H1 (cell line): ENCODE results near the gene COL12A1. TPM values are rescaled to one million over a fixed set of nuclear protein-coding genes. Genes with fewer than 3 reads are reported as not detected.

Source experiments
- CTCF ChIA-PET: fragments of 300-600 bp; sonication (Branson Sonifier 250); formaldehyde crosslinking; loops from one replicate; lab custom pipeline; 2021; ENCODE audit not compliant: partially characterized antibody; lab: Charles Lee
- POLR2A ChIA-PET: fragments of 300-600 bp; sonication (Branson Sonifier 250); formaldehyde crosslinking; loops from one replicate; lab custom pipeline; 2021; ENCODE audit warnings: inconsistent platforms; ENCODE audit not compliant: partially characterized antibody; lab: Charles Lee
- DNase-seq, 2 experiments: peaks; one replicate each; pipeline versions ENCODE4 v3.0.0 to v3.0.0-alpha.2; 2010 to 2022; ENCODE audit warnings: low spot score in 2 of 2, low read depth in 1 of 2, mixed read lengths in 1 of 2
- FAIRE-seq: peaks from 2 replicates; lab custom pipeline; 2011; peaks lifted over from hg19 to GRCh38; lab: Jason Lieb, UNC
- H2AFZ ChIP-seq: 2 replicates; pipeline ENCODE4 v1.8.1; 2012; ENCODE audit warnings: low read length, inconsistent platforms
- H2AK5ac ChIP-seq: 2 replicates; pipeline ENCODE4 v1.6.1; 2013; ENCODE audit warnings: low read depth, low read length
- H2BK120ac ChIP-seq: replicated peaks from 2 replicates; pipeline ENCODE3; 2013; ENCODE audit warnings: low read depth, low read length, inconsistent platforms
- H2BK12ac ChIP-seq: 2 replicates; pipeline ENCODE4 v1.6.1; 2013; ENCODE audit warnings: low read depth, low read length
- H2BK15ac ChIP-seq: 2 replicates; pipeline ENCODE4 v1.6.1; 2013; ENCODE audit warnings: low read length
- H2BK20ac ChIP-seq: 2 replicates; pipeline ENCODE4 v1.6.1; 2013; ENCODE audit warnings: low read length
- H2BK5ac ChIP-seq: 2 replicates; pipeline ENCODE4 v1.6.1; 2013; ENCODE audit warnings: low read depth, low read length
- H3K14ac ChIP-seq: 2 replicates; pipeline ENCODE4 v1.6.1; 2013; ENCODE audit warnings: inconsistent platforms; ENCODE audit not compliant: insufficient read length
- H3K18ac ChIP-seq: 2 replicates; pipeline ENCODE4 v1.6.1; 2013; ENCODE audit warnings: low read length; ENCODE audit errors: extremely low read depth
- H3K23ac ChIP-seq: 2 replicates; pipeline ENCODE4 v1.6.1; 2013; ENCODE audit warnings: inconsistent platforms; ENCODE audit not compliant: insufficient read length
- H3K23me2 ChIP-seq: 2 replicates; pipeline ENCODE4 v1.6.1; 2013; ENCODE audit warnings: low read depth, low read length
- H3K27ac ChIP-seq: 2 replicates; pipeline ENCODE4 v1.6.1; 2011; ENCODE audit warnings: low read depth, low read length, inconsistent platforms
- H3K27me3 ChIP-seq, 4 experiments: replicated peaks in 1 of 4; 1 replicate in 1 of 4; 2 replicates in 3 of 4; pipeline versions ENCODE4 v1.6.1 to v1.8.1; 2011 to 2013; ENCODE audit warnings: low read length in 3 of 4, mild to moderate bottlenecking in 3 of 4, inconsistent platforms in 2 of 4, mixed read lengths in 2 of 4, moderate library complexity in 1 of 4; ENCODE audit not compliant: control insufficient read depth in 3 of 4, insufficient read depth in 3 of 4; ENCODE audit errors: extremely low read depth in 1 of 4
- H3K36me3 ChIP-seq, 4 experiments: 2 replicates each; pipeline versions ENCODE4 v1.6.1 to v1.8.1; 2011 to 2013; ENCODE audit warnings: mild to moderate bottlenecking in 4 of 4, low read length in 3 of 4, moderate library complexity in 2 of 4, control low read depth in 1 of 4, inconsistent platforms in 1 of 4; ENCODE audit not compliant: insufficient read depth in 4 of 4, control insufficient read depth in 2 of 4
- H3K4ac ChIP-seq: replicated peaks from 2 replicates; pipeline ENCODE3; 2013; ENCODE audit warnings: low read length, low read depth, mixed read lengths, inconsistent platforms; ENCODE audit not compliant: insufficient read length
- H3K4me1 ChIP-seq, 4 experiments: replicated peaks in 1 of 4; 1 replicate in 1 of 4; 2 replicates in 3 of 4; pipeline versions ENCODE4 v1.6.1 to v1.8.1; 2011 to 2013; ENCODE audit warnings: low read length in 3 of 4, inconsistent platforms in 2 of 4, mixed read lengths in 1 of 4; ENCODE audit not compliant: insufficient read depth in 4 of 4, control insufficient read depth in 3 of 4
- H3K4me2 ChIP-seq, 2 experiments: 2 replicates each; pipeline versions ENCODE4 v1.6.1 to v1.8.1; 2011 to 2013; ENCODE audit warnings: low read depth in 2 of 2, low read length in 2 of 2, control low read depth in 1 of 2, inconsistent platforms in 1 of 2, mild to moderate bottlenecking in 1 of 2; ENCODE audit not compliant: insufficient read depth in 1 of 2
- H3K4me3 ChIP-seq, 4 experiments: fragments of 200-600, 300-600 bp in 1 of 4; sonication (generic), shearing (Covaris generic), sonication (Bioruptor Twin) in 1 of 4; 2 replicates each; pipeline versions ENCODE4 v1.5.1 to v1.8.1; 2011 to 2016; ENCODE audit warnings: low read length in 4 of 4, low read depth in 3 of 4, control low read depth in 2 of 4, inconsistent platforms in 2 of 4, mild to moderate bottlenecking in 2 of 4, mixed read lengths in 1 of 4, moderate library complexity in 1 of 4; ENCODE audit not compliant: insufficient read depth in 2 of 4; ENCODE audit errors: extremely low read depth in 1 of 4
- H3K56ac ChIP-seq: replicated peaks from 2 replicates; pipeline ENCODE3; 2013; ENCODE audit warnings: low read depth, mild to moderate bottlenecking, mixed read lengths, low read length, inconsistent platforms; ENCODE audit not compliant: insufficient read length
- H3K79me1 ChIP-seq: 2 replicates; pipeline ENCODE4 v1.6.1; 2013; ENCODE audit warnings: low read depth, low read length, control low read depth
- H3K79me2 ChIP-seq, 2 experiments: 2 replicates each; pipeline versions ENCODE4 v1.6.1 to v1.8.1; 2012 to 2013; ENCODE audit warnings: low read length in 2 of 2, mild to moderate bottlenecking in 2 of 2, inconsistent platforms in 1 of 2; ENCODE audit not compliant: insufficient read depth in 2 of 2, control insufficient read depth in 1 of 2
- H3K9ac ChIP-seq, 4 experiments: replicated peaks in 1 of 4; 1 replicate in 1 of 4; 2 replicates in 3 of 4; pipeline versions ENCODE4 v1.6.1 to v1.8.1; 2011 to 2013; ENCODE audit warnings: low read depth in 3 of 4, low read length in 3 of 4, control low read depth in 2 of 4, mild to moderate bottlenecking in 2 of 4, moderate library complexity in 2 of 4, inconsistent platforms in 1 of 4; ENCODE audit errors: extremely low read depth in 1 of 4
- H3K9me3 ChIP-seq, 2 experiments: 2 replicates each; pipeline versions ENCODE4 v1.6.1 to v1.8.1; 2012 to 2013; ENCODE audit warnings: mild to moderate bottlenecking in 2 of 2, moderate library complexity in 2 of 2, control low read depth in 1 of 2, inconsistent platforms in 1 of 2, low read depth in 1 of 2, low read length in 1 of 2, mixed read lengths in 1 of 2; ENCODE audit not compliant: insufficient read depth in 2 of 2
- H4K20me1 ChIP-seq, 2 experiments: replicated peaks in 1 of 2; 2 replicates each; pipeline versions ENCODE3 to v1.8.1; 2011 to 2013; ENCODE audit warnings: inconsistent platforms in 2 of 2, low read length in 2 of 2, mild to moderate bottlenecking in 1 of 2; ENCODE audit not compliant: insufficient read depth in 2 of 2, control insufficient read depth in 1 of 2
- H4K5ac ChIP-seq: 2 replicates; pipeline ENCODE4 v1.6.1; 2013; ENCODE audit warnings: low read length, low read depth, mixed read lengths, inconsistent platforms; ENCODE audit not compliant: insufficient read length
- H4K8ac ChIP-seq: 2 replicates; pipeline ENCODE4 v1.8.0; 2013; ENCODE audit warnings: mild to moderate bottlenecking, moderate library complexity, low read length, inconsistent platforms; ENCODE audit not compliant: insufficient read depth; ENCODE audit errors: extremely low read depth
- H4K91ac ChIP-seq: replicated peaks from 2 replicates; pipeline ENCODE3; 2013; ENCODE audit warnings: low read length, mixed read lengths, inconsistent platforms; ENCODE audit not compliant: insufficient read length
- ASH2L ChIP-seq: fragments of 200-600, 300-600 bp; sonication (generic); IDR thresholded peaks from one replicate; pipeline ENCODE4 v1.7.1; 2017; ENCODE audit warnings: low read length
- BACH1 ChIP-seq: IDR thresholded peaks from 2 replicates; pipeline ENCODE4 v1.6.1; 2012; ENCODE audit warnings: low read length, improper control_type of control experiment
- BCL11A ChIP-seq, 2 experiments: IDR thresholded peaks; one replicate each; pipeline ENCODE4 v1.6.1; 2011; ENCODE audit warnings: low read depth in 2 of 2, low read length in 2 of 2, mild to moderate bottlenecking in 2 of 2
- CHD2 ChIP-seq: IDR thresholded peaks from 2 replicates; pipeline ENCODE4 v1.6.1; 2012; ENCODE audit warnings: low read length, improper control_type of control experiment
- EGR1 ChIP-seq: IDR thresholded peaks from 2 replicates; pipeline ENCODE4 v1.6.1; 2011; ENCODE audit warnings: low read depth, low read length, borderline replicate concordance
- EZH2 ChIP-seq: fragments of 200-600 bp; sonication (generic); IDR thresholded peaks from 2 replicates; pipeline ENCODE4 v1.7.1; 2012; ENCODE audit warnings: low read depth, mild to moderate bottlenecking, moderate library complexity, low read length, inconsistent platforms; ENCODE audit not compliant: severe bottlenecking
- RXRA ChIP-seq: IDR thresholded peaks from 2 replicates; pipeline ENCODE4 v1.6.1; 2011; ENCODE audit warnings: low read depth, mild to moderate bottlenecking, low read length, moderate library complexity; ENCODE audit not compliant: insufficient read depth
- SIN3A ChIP-seq, 2 experiments: IDR thresholded peaks in 1 of 2; conservative IDR thresholded peaks in 1 of 2; 2 replicates each; pipeline ENCODE4 v1.6.1; 2011 to 2012; ENCODE audit warnings: low read length in 2 of 2, improper control_type of control experiment in 1 of 2, low read depth in 1 of 2, mild to moderate bottlenecking in 1 of 2
- SP4 ChIP-seq: IDR thresholded peaks from 2 replicates; pipeline ENCODE4 v1.6.1; 2012; ENCODE audit warnings: low read length, inconsistent platforms
- SRF ChIP-seq: IDR thresholded peaks from 2 replicates; pipeline ENCODE4 v1.6.1; 2011; ENCODE audit warnings: mild to moderate bottlenecking, low read depth, low read length, moderate library complexity
- TCF12 ChIP-seq: IDR thresholded peaks from 2 replicates; pipeline ENCODE4 v1.6.1; 2011; ENCODE audit warnings: low read depth, mild to moderate bottlenecking, low read length
- TEAD4 ChIP-seq: IDR thresholded peaks from 2 replicates; pipeline ENCODE4 v1.6.1; 2012; ENCODE audit warnings: low read depth, low read length, inconsistent platforms, mixed read lengths
- YY1 ChIP-seq: IDR thresholded peaks from 2 replicates; pipeline ENCODE4 v1.6.1; 2011; ENCODE audit warnings: low read depth, mild to moderate bottlenecking, low read length
- polyA plus RNA-seq, 7 experiments: library from polyadenylated mRNA; depleted of rRNA in 3 of 7; stranded (reverse) in 5 of 7; unstranded in 2 of 7; fragments of >200 nt in 5 of 7; fragments of 200-250 nt in 2 of 7; gene quantifications; 1 replicate in 5 of 7; 2 replicates in 1 of 7; 4 replicates in 1 of 7; pipeline versions ENCODE4 v1.2.1 to v1.2.3, GENCODE V29; 2011 to 2013; ENCODE audit warnings: missing spikeins in 2 of 7, mixed read lengths in 2 of 7
- total RNA-seq: library from RNA; stranded (reverse); fragmentation: NEBNext Ultra II Directional; extraction: Animal tissue kit (Norgen Biotek cat#: 25700); gene quantifications from 2 replicates; pipeline ENCODE4 v1.2.1, GENCODE V29; 2021
- TF ChIP-seq, protein P1 (sequence below): IDR thresholded peaks from 2 replicates; pipeline ENCODE4 v1.6.1; 2012; ENCODE audit warnings: inconsistent platforms

Gene COL12A1
- total and polyA plus RNA-seq, 2 of the 8 experiments (the other 6 are each of a cell fraction or from before 2014, with no cell fraction given): 1.4 to 4.7 TPM

DNA sequence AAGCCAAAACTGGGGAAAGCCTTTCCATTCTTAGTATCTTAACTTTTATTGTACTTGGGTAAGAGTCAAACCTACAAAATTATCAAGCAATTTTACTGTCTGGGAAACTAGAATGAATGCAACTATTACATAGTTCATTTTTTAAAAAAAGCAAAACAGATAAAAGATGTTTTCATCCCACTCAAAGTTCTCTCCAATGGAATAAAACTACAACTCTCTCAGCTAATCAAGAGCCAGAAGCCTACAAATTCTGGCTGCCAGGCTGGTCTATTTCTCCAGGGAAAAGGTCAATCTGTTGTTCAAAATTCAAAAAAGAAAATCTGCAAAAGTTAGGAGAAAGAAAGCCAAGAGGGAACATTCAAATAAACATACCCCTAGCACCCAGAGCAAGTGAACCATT, 56.2 kb downstream of the COL12A1 start:
- DNase-seq: no peak
- Histone ChIP-seq H4K20me1 (no peaks in the 10 kb centered on the region), H3K56ac (no peak overlapping the region), H2AK5ac (no peak overlapping the region), H3K27me3 (no peaks in the 10 kb centered on the region; a peak in 1 of 7 replicates), H2BK120ac (no peak overlapping the region), H3K4me1 (no peaks in the 10 kb centered on the region), H3K23me2 (no peaks in the 10 kb centered on the region), H3K36me3 (no peaks in the 10 kb centered on the region), H3K79me2 (no peaks in the 10 kb centered on the region), H4K5ac (no peak overlapping the region), H2AFZ (no peak overlapping the region), H3K4me2 (no peak overlapping the region), H3K14ac (no peak overlapping the region), H2BK20ac (no peak overlapping the region), H2BK15ac (no peak overlapping the region), H3K79me1 (no peaks in the 10 kb centered on the region), H3K18ac (no peak overlapping the region), H4K8ac (no peak overlapping the region), H2BK12ac (no peak overlapping the region), H3K4ac (no peak overlapping the region), H3K9ac (no peak overlapping the region), H3K23ac (no peak overlapping the region), H3K9me3 (no peaks in the 10 kb centered on the region), H2BK5ac (no peak overlapping the region), H3K27ac (no peak overlapping the region), H4K91ac (no peak overlapping the region), H3K4me3 (no peak overlapping the region)
- POLR2A ChIA-PET: no interaction called here
- FAIRE-seq: no peak
- TF ChIP-seq BACH1: no peak
- no peak for TF ChIP-seq YY1
- TF ChIP-seq SRF: no peak
- TF ChIP-seq BCL11A (IDR thresholded peaks at IDR 0.05; ENCODE audit: low read depth in 2 of 2, low read length in 2 of 2): no peak
- no peak for TF ChIP-seq ASH2L
- no peak for TF ChIP-seq EGR1
- TF ChIP-seq EZH2: no peak
- TF ChIP-seq, protein P1, sequence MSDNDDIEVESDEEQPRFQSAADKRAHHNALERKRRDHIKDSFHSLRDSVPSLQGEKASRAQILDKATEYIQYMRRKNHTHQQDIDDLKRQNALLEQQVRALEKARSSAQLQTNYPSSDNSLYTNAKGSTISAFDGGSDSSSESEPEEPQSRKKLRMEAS: no peak
- TF ChIP-seq RXRA: no peak
- TF ChIP-seq TCF12: no peak
- TF ChIP-seq TEAD4: no peak
- TF ChIP-seq SP4: no peak
- TF ChIP-seq CHD2: no peak
- no peak for TF ChIP-seq SIN3A (conservative IDR thresholded peaks at IDR 0.05 in 1 of 2, IDR thresholded peaks at IDR 0.05 in 1 of 2; ENCODE audit: low read depth in 1 of 2, low read length in 2 of 2)
- CTCF ChIA-PET: interaction anchor here (0.8 kb wide), 1 partner anchor 55 kb away, joined by 3 read pairs; no protein-coding TSS in a partner anchor
